ENCODE data around the gene ATRIP.

ATRIP gene

GRCh38 chr3:48425281-48425812, 21.2 kb upstream of the ATRIP start:
- DNase-seq = no peak

- DNase-seq = no peak
These were observed 20.1 kb upstream of the ATRIP start for GRCh38 chr3:48426401-48426909.

- DNase-seq = no peak
These were observed 19.4 kb upstream of the ATRIP start for GRCh38 chr3:48426944-48427629.

GRCh38 chr3:48427630-48427962, 18.9 kb upstream of the ATRIP start:
- DNase-seq = no peak

- no peak for DNase-seq
These were observed 18.4 kb upstream of the ATRIP start for GRCh38 chr3:48428088-48428571.

- no peak for DNase-seq
These were observed 17.8 kb upstream of the ATRIP start for GRCh38 chr3:48428572-48429316.

- peak; percentile 62 to 65 for DNase-seq
These were observed 17.1 kb upstream of the ATRIP start for GRCh38 chr3:48429317-48429959.

- peak in 1 of 2 experiments; percentile 16 for DNase-seq
These were observed 16.4 kb upstream of the ATRIP start, which contains the start of gene PLXNB1 for GRCh38 chr3:48429960-48430707. Gene PLXNB1 (minus strand): TSS chr3:48430086. CDS start chr3:48424611, 5,475 bp downstream.

- DNase-seq = no peak
These were observed 15.8 kb upstream of the ATRIP start for GRCh38 chr3:48430708-48431101.

- no peak for DNase-seq
These were observed 15.1 kb upstream of the ATRIP start for GRCh38 chr3:48431224-48432029.

- no peak for DNase-seq
These were observed 13.8 kb upstream of the ATRIP start for GRCh38 chr3:48432411-48433371.

GRCh38 chr3:48433472-48434118, 12.9 kb upstream of the ATRIP start:
- DNase-seq = no peak

- DNase-seq = no peak
These were observed 11.8 kb upstream of the ATRIP start for GRCh38 chr3:48434591-48435222.

GRCh38 chr3:48435223-48435595, 11.3 kb upstream of the ATRIP start:
- no peak for DNase-seq

GRCh38 chr3:48435774-48436476, 10.6 kb upstream of the ATRIP start:
- DNase-seq = peak; percentile 77 to 80

- DNase-seq = no peak
These were observed 10.1 kb upstream of the ATRIP start for GRCh38 chr3:48436477-48436787.

- no peak for DNase-seq
These were observed 9.7 kb upstream of the ATRIP start for GRCh38 chr3:48436855-48437254.

- DNase-seq = no peak
These were observed 8.7 kb upstream of the ATRIP start for GRCh38 chr3:48437812-48438211.
